ENCODE results near the gene CCSER1.

The CCSER1 gene

GRCh38 chr4:90130076-90130475 lies 2.9 kb downstream of the CCSER1 start:
- Histone ChIP-seq H3F3A (ENCODE audit: control insufficient read depth, insufficient read depth) (no peaks in the 10 kb centered on the region), H3K27me3 (ENCODE audit: control insufficient read depth, low read length) (no peaks in the 10 kb centered on the region), H3K4me3 (ENCODE audit: low read length) (no peak overlapping the region), H4K20me1 (ENCODE audit: control insufficient read depth, insufficient read depth, low read depth, low read length) (no peaks in the 10 kb centered on the region), H3K9me2 (replicated peaks; ENCODE audit: control insufficient read depth, low read length) (no peaks in the 10 kb centered on the region), H3K36me3 (ENCODE audit: control insufficient read depth, low read length) (no peaks in the 10 kb centered on the region), H3K4me2 (ENCODE audit: low read length) (no peak overlapping the region), H3K9me3 (ENCODE audit: control insufficient read depth, insufficient read depth, low read length) (no peaks in the 10 kb centered on the region; the same call in 1 of the 2 replicates), H3K27ac (ENCODE audit: low read depth, low read length) (no peak overlapping the region), H3K4me1 (ENCODE audit: control insufficient read depth, low read length) (no peaks in the 10 kb centered on the region), H3K79me2 (ENCODE audit: control insufficient read depth, low read length) (no peaks in the 10 kb centered on the region)
- TF ChIP-seq CTCF (IDR thresholded peaks at IDR 0.05; ENCODE audit: low read depth, low read length, poor library complexity, severe bottlenecking) (no peak), EZH2phosphoT487 (IDR thresholded peaks at IDR 0.05; ENCODE audit: borderline replicate concordance, low read length) (no peak)

GRCh38 chr4:90137555-90137954 lies 10.4 kb downstream of the CCSER1 start:
- no peak overlapping the region for H3K4me3 ChIP-seq (ENCODE audit: low read length)
- H3K36me3 ChIP-seq (ENCODE audit: control insufficient read depth, low read length): no peaks in the 10 kb centered on the region
- no peaks in the 10 kb centered on the region for H3K9me3 ChIP-seq (ENCODE audit: control insufficient read depth, insufficient read depth, low read length)
- no peaks in the 10 kb centered on the region for H3F3A ChIP-seq (ENCODE audit: control insufficient read depth, insufficient read depth)
- no peaks in the 10 kb centered on the region for H3K79me2 ChIP-seq (ENCODE audit: control insufficient read depth, low read length)
- H3K4me2 ChIP-seq (ENCODE audit: low read length): no peak overlapping the region
- H3K27ac ChIP-seq (ENCODE audit: low read depth, low read length): no peak overlapping the region
- H4K20me1 ChIP-seq (ENCODE audit: control insufficient read depth, insufficient read depth, low read depth, low read length): no peaks in the 10 kb centered on the region
- TF ChIP-seq CTCF (IDR thresholded peaks at IDR 0.05; ENCODE audit: low read depth, low read length, poor library complexity, severe bottlenecking) (no peak), EZH2phosphoT487 (IDR thresholded peaks at IDR 0.05; ENCODE audit: borderline replicate concordance, low read length) (no peak)
- no peaks in the 10 kb centered on the region for H3K9me2 ChIP-seq (replicated peaks; ENCODE audit: control insufficient read depth, low read length)
- H3K27me3 ChIP-seq (ENCODE audit: control insufficient read depth, low read length): no peaks in the 10 kb centered on the region
- no peaks in the 10 kb centered on the region for H3K4me1 ChIP-seq (ENCODE audit: control insufficient read depth, low read length)

DNA sequence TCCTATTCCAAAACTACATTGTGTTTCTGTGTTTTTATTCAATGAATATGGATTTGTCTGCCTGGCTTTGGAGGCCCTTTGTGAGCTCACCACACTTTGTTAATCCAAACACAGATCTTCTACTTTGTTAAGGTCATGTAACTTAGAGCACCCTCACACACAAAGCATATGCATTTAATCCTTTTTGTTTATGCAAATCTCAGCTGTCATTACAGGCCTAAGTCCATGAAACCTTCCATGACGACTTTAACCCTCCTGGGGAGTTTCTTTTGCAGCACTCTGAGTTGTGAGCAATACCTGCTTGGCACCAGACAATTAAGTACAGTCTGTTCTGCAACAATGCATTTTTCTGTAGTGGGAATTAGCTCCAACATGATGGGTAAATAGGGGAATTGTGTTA lies 14.9 kb downstream of the CCSER1 start:
- H3K27ac ChIP-seq (ENCODE audit: low read depth, low read length): no peak overlapping the region
- no peaks in the 10 kb centered on the region for H3K79me2 ChIP-seq (ENCODE audit: control insufficient read depth, low read length)
- no peaks in the 10 kb centered on the region for H4K20me1 ChIP-seq (ENCODE audit: control insufficient read depth, insufficient read depth, low read depth, low read length)
- H3K4me3 ChIP-seq (ENCODE audit: low read length): no peak overlapping the region
- H3K27me3 ChIP-seq (ENCODE audit: control insufficient read depth, low read length): no peaks in the 10 kb centered on the region
- H3F3A ChIP-seq (ENCODE audit: control insufficient read depth, insufficient read depth): no peaks in the 10 kb centered on the region
- TF ChIP-seq EZH2phosphoT487 (IDR thresholded peaks at IDR 0.05; ENCODE audit: borderline replicate concordance, low read length): no peak
- TF ChIP-seq CTCF (IDR thresholded peaks at IDR 0.05; ENCODE audit: low read depth, low read length, poor library complexity, severe bottlenecking): no peak
- no peaks in the 10 kb centered on the region for H3K9me3 ChIP-seq (ENCODE audit: control insufficient read depth, insufficient read depth, low read length)
- H3K4me2 ChIP-seq (ENCODE audit: low read length): no peak overlapping the region
- H3K36me3 ChIP-seq (ENCODE audit: control insufficient read depth, low read length): no peaks in the 10 kb centered on the region
- H3K9me2 ChIP-seq (replicated peaks; ENCODE audit: control insufficient read depth, low read length): no peaks in the 10 kb centered on the region
- no peaks in the 10 kb centered on the region for H3K4me1 ChIP-seq (ENCODE audit: control insufficient read depth, low read length)

DNA sequence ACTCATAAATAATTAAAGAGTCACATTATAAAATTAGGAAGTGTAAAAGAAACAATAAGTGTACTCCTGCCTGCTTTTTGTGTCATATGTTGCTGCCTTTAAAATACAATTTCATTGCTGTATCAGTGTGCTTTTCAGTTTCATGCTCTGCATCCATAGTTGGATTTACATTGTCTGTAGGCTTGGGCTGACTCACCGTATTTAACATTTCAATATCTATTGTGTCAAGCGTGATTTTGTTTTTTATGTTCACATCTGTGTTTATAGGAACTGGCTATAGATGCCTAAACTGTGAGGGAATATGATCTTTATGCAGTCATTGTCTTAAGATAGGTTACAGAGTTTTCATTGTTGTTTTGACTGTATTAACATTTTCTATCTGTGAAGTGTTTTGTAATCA lies 18.1 kb downstream of the CCSER1 start:
- Histone ChIP-seq H4K20me1 (ENCODE audit: control insufficient read depth, insufficient read depth, low read depth, low read length) (no peaks in the 10 kb centered on the region), H3K36me3 (ENCODE audit: control insufficient read depth, low read length) (no peaks in the 10 kb centered on the region), H3K27ac (ENCODE audit: low read depth, low read length) (no peak overlapping the region), H3K9me2 (replicated peaks; ENCODE audit: control insufficient read depth, low read length) (no peaks in the 10 kb centered on the region; the same call in 1 of the 2 replicates), H3K79me2 (ENCODE audit: control insufficient read depth, low read length) (no peaks in the 10 kb centered on the region), H3K4me1 (ENCODE audit: control insufficient read depth, low read length) (no peaks in the 10 kb centered on the region), H3F3A (ENCODE audit: control insufficient read depth, insufficient read depth) (no peaks in the 10 kb centered on the region), H3K27me3 (ENCODE audit: control insufficient read depth, low read length) (no peaks in the 10 kb centered on the region), H3K9me3 (ENCODE audit: control insufficient read depth, insufficient read depth, low read length) (no peaks in the 10 kb centered on the region), H3K4me2 (ENCODE audit: low read length) (no peak overlapping the region), H3K4me3 (ENCODE audit: low read length) (no peak overlapping the region)
- TF ChIP-seq CTCF (IDR thresholded peaks at IDR 0.05; ENCODE audit: low read depth, low read length, poor library complexity, severe bottlenecking): no peak
- no peak for TF ChIP-seq EZH2phosphoT487 (IDR thresholded peaks at IDR 0.05; ENCODE audit: borderline replicate concordance, low read length)
